ENCODE results near the gene VRK1.

GRCh38 chr14:96905065-96905464 lies 107.9 kb downstream of the VRK1 start:
- TF ChIP-seq EZH2 (IDR thresholded peaks at IDR 0.05): no peak
- TF ChIP-seq POLR2AphosphoS5 (IDR thresholded peaks at IDR 0.05; ENCODE audit: borderline replicate concordance, low read depth, low read length): no peak

Data from SK-N-MC (cell line).